Tibial nerve (tissue), 4 donors: ENCODE measurements around the gene PHF21B.

Source experiments
- CTCF ChIP-seq, 5 experiments: fragments of 200-600 bp in 3 of 5; fragments of 450-650 bp in 2 of 5; sonication (generic) in 3 of 5; IDR thresholded peaks; one replicate each; pipeline ENCODE4 v1.5.1; 2016 to 2019; ENCODE audit warnings: antibody characterized with exemption in 5 of 5, mild to moderate bottlenecking in 3 of 5, moderate library complexity in 2 of 5
- EP300 ChIP-seq, 2 donors: sonication (generic); formaldehyde crosslinking; IDR thresholded peaks; one replicate each; pipeline ENCODE4 v1.6.1; 2017; ENCODE audit warnings: antibody characterized with exemption in 2 of 2, mild to moderate bottlenecking in 1 of 2
- POLR2A ChIP-seq, 2 donors: fragments of 450-650 bp; IDR thresholded peaks; one replicate each; pipeline ENCODE4 v1.6.1; 2017; ENCODE audit warnings: antibody characterized with exemption in 2 of 2, mild to moderate bottlenecking in 2 of 2, moderate library complexity in 2 of 2

GRCh38 chr22:44937216-44937615, 72.6 kb downstream of the PHF21B start:
- TF ChIP-seq CTCF (IDR thresholded peaks at IDR 0.05) (no peak), POLR2A (IDR thresholded peaks at IDR 0.05) (no peak), EP300 (IDR thresholded peaks at IDR 0.05) (no peak)
